ENCODE data around the gene PAK6. TPM values are rescaled to one million over a fixed set of nuclear protein-coding genes. Genes with fewer than 3 reads are reported as not detected.

The PAK6 gene
- total RNA-seq, 2 experiments from 2014 or later = 1.0 to 1.7 TPM

GRCh38 chr15:40286061-40286532 is 47.2 kb downstream of the PAK6 start:
- Mint-ChIP-seq H3K36me3 (no peaks in the 10 kb centered on the region), H3K4me3 (no peak overlapping the region), H3K4me1 (peaks cover 1% of the 10 kb centered on the region), H3K27me3 (peaks cover 16% of the 10 kb centered on the region), H3K27ac (no peak overlapping the region), H3K9me3 (ENCODE audit: low read depth) (no peaks in the 10 kb centered on the region)
- no peak for DNase-seq
- CTCF ChIA-PET = interaction anchor here (1.4 to 9.2 kb wide), 5 partner anchors 12 to 140 kb away, joined by 3 to 101 read pairs (median 32); partner anchors contain the start of gene PLCB2
- ATAC-seq = no peak

- no peaks in the 10 kb centered on the region for H3K9me3 Mint-ChIP-seq (ENCODE audit: low read depth)
- no peak for DNase-seq
- ATAC-seq = no peak
- CTCF ChIA-PET = interaction anchor here (1.3 to 9.2 kb wide), 3 partner anchors 7 to 23 kb away, joined by 5 to 101 read pairs (median 16); partner anchors contain the start of gene PLCB2
- no peaks in the 10 kb centered on the region for H3K36me3 Mint-ChIP-seq
- no peak overlapping the region for H3K27ac Mint-ChIP-seq
- peaks cover 12% of the 10 kb centered on the region for H3K27me3 Mint-ChIP-seq
- H3K4me1 Mint-ChIP-seq = no peaks in the 10 kb centered on the region
- no peak overlapping the region for H3K4me3 Mint-ChIP-seq
Observed at GRCh38 chr15:40286794-40287193, 47.9 kb downstream of the PAK6 start.

- CTCF ChIA-PET = interaction anchor here (1.3 to 9.2 kb wide), 3 partner anchors 8 to 22 kb away, joined by 5 to 101 read pairs (median 16); partner anchors contain the start of gene PLCB2
- no peak overlapping the region for H3K4me3 Mint-ChIP-seq
- H3K27me3 Mint-ChIP-seq = peaks cover 12% of the 10 kb centered on the region
Observed at GRCh38 chr15:40287505-40287904, 48.6 kb downstream of the PAK6 start.

GRCh38 chr15:40287968-40288367 is 49.1 kb downstream of the PAK6 start:
- no peak overlapping the region for H3K27ac Mint-ChIP-seq
- no peak overlapping the region for H3K4me3 Mint-ChIP-seq
- CTCF ChIA-PET = interaction anchor here (1.3 to 9.2 kb wide), 4 partner anchors 9 to 35 kb away, joined by 4 to 101 read pairs (median 10); partner anchors contain the start of genes INAFM2 and PLCB2
- no peak for DNase-seq
- no peak for ATAC-seq
- H3K9me3 Mint-ChIP-seq (ENCODE audit: low read depth) = no peaks in the 10 kb centered on the region
- no peaks in the 10 kb centered on the region for H3K36me3 Mint-ChIP-seq
- H3K27me3 Mint-ChIP-seq = peaks cover 12% of the 10 kb centered on the region
- H3K4me1 Mint-ChIP-seq = no peaks in the 10 kb centered on the region

More at GRCh38 chr15:40287505-40287904, 48.6 kb downstream of the PAK6 start:
- Mint-ChIP-seq H3K36me3 (no peaks in the 10 kb centered on the region), H3K27ac (no peak overlapping the region), H3K4me1 (no peaks in the 10 kb centered on the region), H3K9me3 (ENCODE audit: low read depth) (no peaks in the 10 kb centered on the region)
- DNase-seq = no peak
- no peak for ATAC-seq

DNA sequence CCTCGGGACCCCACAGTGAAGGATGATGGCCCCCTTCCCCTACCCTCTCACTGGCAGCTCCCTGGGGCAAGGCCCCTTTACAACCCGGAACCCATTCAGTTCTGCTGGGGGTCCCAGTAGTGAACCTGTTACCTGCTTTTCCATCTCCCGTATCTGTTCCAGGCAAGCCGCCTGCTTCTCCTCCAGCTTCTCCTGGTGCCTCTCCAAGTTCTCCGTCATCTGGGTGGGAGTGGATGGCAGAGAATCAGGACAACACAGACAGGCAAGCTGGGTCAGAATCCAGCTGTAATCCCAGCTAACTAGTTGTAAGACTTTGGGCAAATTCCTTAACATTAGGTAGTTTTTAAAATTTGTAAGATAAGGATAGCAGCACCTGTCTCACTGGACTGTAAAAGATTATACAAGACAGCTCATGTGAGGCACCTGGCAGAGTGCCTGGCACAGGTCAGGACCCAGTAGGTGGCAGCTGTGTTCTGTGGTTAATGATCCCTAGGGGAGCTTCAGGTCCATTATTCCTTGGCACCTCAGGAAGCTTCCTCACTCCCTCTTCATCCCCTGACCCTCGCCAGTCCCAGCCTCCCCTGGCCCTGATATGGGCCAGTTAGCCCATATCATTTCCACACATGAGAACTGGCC is 50.4 kb downstream of the PAK6 start:
- H3K36me3 Mint-ChIP-seq = no peaks in the 10 kb centered on the region
- peaks cover 2% of the 10 kb centered on the region for H3K27me3 Mint-ChIP-seq
- no peak overlapping the region for H3K27ac Mint-ChIP-seq
- H3K4me3 Mint-ChIP-seq = no peak overlapping the region
- H3K4me1 Mint-ChIP-seq = no peaks in the 10 kb centered on the region
- H3K9me3 Mint-ChIP-seq (ENCODE audit: low read depth) = no peaks in the 10 kb centered on the region
- ATAC-seq = no peak
- DNase-seq = no peak
- CTCF ChIA-PET = interaction anchor here (0.8 to 9.2 kb wide), 7 partner anchors 10 to 168 kb away, joined by 3 to 101 read pairs (median 8); partner anchors contain the start of genes INAFM2 and PLCB2

DNA sequence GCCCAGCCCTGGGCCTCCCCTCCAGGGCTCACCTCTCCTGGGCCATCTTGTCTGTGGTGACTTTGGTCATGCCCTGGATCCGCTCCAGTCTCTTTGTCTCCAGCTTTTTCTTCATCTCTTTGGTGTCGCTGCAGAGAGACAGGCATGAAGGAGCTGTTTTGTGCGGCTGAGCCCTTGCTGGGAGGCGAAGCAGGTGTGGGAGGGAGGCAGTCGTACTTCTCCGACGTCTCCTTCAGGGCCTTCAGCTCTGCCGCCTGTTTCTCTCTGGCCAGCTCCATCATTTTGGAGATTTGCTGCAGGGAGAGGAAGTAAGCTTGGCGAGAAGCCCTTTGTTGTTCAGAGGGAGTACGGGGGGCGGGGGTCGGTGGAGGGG is 51.7 kb downstream of the PAK6 start:
- Mint-ChIP-seq H3K4me3 (no peak overlapping the region), H3K36me3 (no peaks in the 10 kb centered on the region), H3K27me3 (no peaks in the 10 kb centered on the region), H3K27ac (no peak overlapping the region), H3K4me1 (no peaks in the 10 kb centered on the region), H3K9me3 (ENCODE audit: low read depth) (no peaks in the 10 kb centered on the region)
- ATAC-seq (no peak), DNase-seq (no peak)
- CTCF ChIA-PET = interaction anchor here (1.7 to 9.2 kb wide), 3 partner anchors 12 to 19 kb away, joined by 12 to 101 read pairs (median 13); partner anchors contain the start of gene PLCB2

GRCh38 chr15:40290918-40291574 is 52.2 kb downstream of the PAK6 start:
- no peak overlapping the region for H3K27ac Mint-ChIP-seq
- H3K36me3 Mint-ChIP-seq = no peaks in the 10 kb centered on the region
- H3K9me3 Mint-ChIP-seq (ENCODE audit: low read depth) = no peaks in the 10 kb centered on the region

GRCh38 chr15:40292246-40292645 is 53.4 kb downstream of the PAK6 start:
- Mint-ChIP-seq H3K9me3 (ENCODE audit: low read depth) (no peaks in the 10 kb centered on the region), H3K27me3 (no peaks in the 10 kb centered on the region), H3K27ac (no peak overlapping the region), H3K4me3 (no peak overlapping the region), H3K4me1 (no peaks in the 10 kb centered on the region), H3K36me3 (no peaks in the 10 kb centered on the region)
- no peak for DNase-seq
- ATAC-seq = no peak
- CTCF ChIA-PET = interaction anchor here (0.5 to 3.2 kb wide), 3 partner anchors 12 to 148 kb away, joined by 3 to 23 read pairs (median 3); partner anchors contain the start of gene PLCB2

More at GRCh38 chr15:40290918-40291574, 52.2 kb downstream of the PAK6 start:
- Mint-ChIP-seq H3K4me1 (no peaks in the 10 kb centered on the region), H3K27me3 (no peaks in the 10 kb centered on the region), H3K4me3 (no peak overlapping the region)
- DNase-seq (no peak), ATAC-seq (no peak)
- CTCF ChIA-PET = interaction anchor here (1.7 to 3.2 kb wide), 2 partner anchors 17 to 18 kb away, joined by 12 to 23 read pairs; partner anchors contain the start of gene PLCB2

DNA sequence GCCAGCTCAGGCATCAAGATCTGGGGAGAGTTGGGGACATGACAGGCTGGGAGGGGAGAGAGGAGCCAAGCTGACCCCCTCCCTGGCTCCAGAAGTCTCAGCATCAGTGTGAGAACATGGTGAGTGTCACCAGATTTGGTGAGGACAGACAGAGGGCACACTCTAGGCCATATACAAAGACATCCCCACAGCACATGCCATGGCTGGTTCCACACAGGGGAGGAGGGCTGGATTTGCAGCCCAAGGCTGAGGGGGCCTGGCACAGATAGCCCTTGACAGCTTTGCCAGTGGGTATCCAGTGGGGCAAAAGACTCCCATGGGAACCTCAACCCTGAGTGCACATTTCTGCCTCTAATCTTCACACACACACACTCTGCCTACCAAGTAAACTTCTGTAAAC is 54.1 kb downstream of the PAK6 start:
- CTCF ChIA-PET = interaction anchor here (0.7 to 3.2 kb wide), 5 partner anchors 10 to 51 kb away, joined by 3 to 23 read pairs (median 3); partner anchors contain the start of genes ANKRD63 and PLCB2
- Mint-ChIP-seq H3K9me3 (ENCODE audit: low read depth) (no peaks in the 10 kb centered on the region), H3K4me3 (no peak overlapping the region), H3K36me3 (peaks cover 2% of the 10 kb centered on the region), H3K27me3 (no peaks in the 10 kb centered on the region), H3K27ac (peak overlapping the region; percentile 6), H3K4me1 (no peaks in the 10 kb centered on the region)
- no peak for ATAC-seq
- DNase-seq = no peak

DNA sequence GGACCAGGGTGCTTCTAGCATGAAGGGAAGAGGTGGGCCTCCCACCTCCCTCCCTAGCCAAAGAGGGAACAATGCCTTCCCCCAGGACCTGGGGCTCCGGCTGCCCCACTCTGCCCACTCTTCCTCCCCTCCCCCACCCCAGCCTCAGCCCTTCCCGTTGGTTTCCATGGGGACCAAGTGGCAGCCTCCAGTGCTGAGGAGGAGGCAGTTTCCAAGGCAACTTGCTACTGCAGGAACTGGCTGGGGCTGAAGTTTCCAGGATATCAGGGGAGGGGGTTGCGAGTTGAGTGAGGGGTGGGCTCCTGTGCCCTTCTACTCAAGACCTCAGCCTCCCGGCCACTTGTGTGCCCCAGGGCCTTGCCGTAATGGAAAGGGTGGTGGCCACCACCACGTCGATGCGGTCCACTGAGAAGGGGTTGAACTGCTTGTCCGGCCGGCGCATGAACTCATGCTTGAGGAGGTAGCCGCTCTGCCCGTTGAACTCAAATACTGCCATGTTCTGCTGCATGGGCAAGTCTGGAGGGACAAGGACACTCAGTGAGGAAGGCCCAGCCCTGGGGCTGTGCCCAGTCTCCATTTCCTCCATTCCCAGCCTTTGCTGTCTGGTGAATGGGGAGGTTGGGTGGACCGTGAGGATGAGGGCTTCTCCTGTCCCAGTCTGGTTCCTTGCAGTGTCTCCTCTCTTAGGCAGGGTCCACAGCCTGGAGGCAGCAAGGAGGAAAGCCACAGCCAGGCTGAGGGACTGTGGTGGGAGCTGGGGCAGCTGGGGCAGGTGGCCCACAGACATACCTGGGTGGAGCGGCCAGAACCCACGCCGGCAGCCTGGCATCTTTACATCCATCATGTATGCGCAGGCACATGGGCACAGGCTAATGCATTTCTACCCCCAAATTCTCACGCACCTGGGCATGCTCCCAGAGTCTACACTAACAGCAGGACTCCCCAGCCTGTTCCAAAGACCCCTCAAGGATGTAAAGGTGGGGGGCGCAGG is 55.3 kb downstream of the PAK6 start:
- CTCF ChIA-PET = interaction anchor here (0.7 to 3.2 kb wide), 6 partner anchors 11 to 50 kb away, joined by 3 to 23 read pairs (median 6); partner anchors contain the start of genes ANKRD63 and PLCB2
- no peak for DNase-seq

GRCh38 chr15:40295297-40295696 is 56.4 kb downstream of the PAK6 start:
- Mint-ChIP-seq H3K36me3 (peaks cover 18% of the 10 kb centered on the region), H3K4me3 (no peak overlapping the region), H3K27ac (no peak overlapping the region), H3K9me3 (ENCODE audit: low read depth) (no peaks in the 10 kb centered on the region), H3K4me1 (no peaks in the 10 kb centered on the region), H3K27me3 (no peaks in the 10 kb centered on the region)
- CTCF ChIA-PET = interaction anchor here (1.1 to 3.0 kb wide), 5 partner anchors 12 to 27 kb away, joined by 3 to 18 read pairs (median 4); partner anchors contain the start of genes ANKRD63 and PLCB2
- ATAC-seq (no peak), DNase-seq (no peak)

More for the DNA sequence above, 55.3 kb downstream of the PAK6 start:
- peaks cover 9% of the 10 kb centered on the region for H3K36me3 Mint-ChIP-seq
- H3K27ac Mint-ChIP-seq = no peak overlapping the region
- no peaks in the 10 kb centered on the region for H3K4me1 Mint-ChIP-seq
- H3K4me3 Mint-ChIP-seq = no peak overlapping the region
- no peak for ATAC-seq
- H3K27me3 Mint-ChIP-seq = no peaks in the 10 kb centered on the region
- H3K9me3 Mint-ChIP-seq (ENCODE audit: low read depth) = no peaks in the 10 kb centered on the region

- no peaks in the 10 kb centered on the region for H3K27me3 Mint-ChIP-seq
- H3K4me1 Mint-ChIP-seq = no peaks in the 10 kb centered on the region
- peaks cover 25% of the 10 kb centered on the region for H3K36me3 Mint-ChIP-seq
- H3K27ac Mint-ChIP-seq = no peak overlapping the region
- no peak overlapping the region for H3K4me3 Mint-ChIP-seq
- ATAC-seq (no peak), DNase-seq (no peak)
- CTCF ChIA-PET = interaction anchor here (0.6 to 3.0 kb wide), 5 partner anchors 12 to 26 kb away, joined by 3 to 18 read pairs (median 3); partner anchors contain the start of gene PLCB2
- H3K9me3 Mint-ChIP-seq (ENCODE audit: low read depth) = no peaks in the 10 kb centered on the region
Observed at GRCh38 chr15:40295877-40296560, 57.2 kb downstream of the PAK6 start.

Measured in activated CD8-positive, alpha-beta memory T cell treated with anti-CD3 and anti-CD28 coated beads, Interleukin-2, amount 10 ng/mL, durations not matched to agents 7 days and 5 days (primary cell).